Thyroid gland (tissue), 4 donors: ENCODE measurements around the gene MYZAP.

Experiments
- POLR2A ChIP-seq, 2 donors: fragments of 450-650 bp; IDR thresholded peaks; one replicate each; pipeline ENCODE4 v1.6.1; 2017; ENCODE audit warnings: antibody characterized with exemption in 2 of 2, mild to moderate bottlenecking in 2 of 2, moderate library complexity in 1 of 2
- TF ChIP-seq, protein P1 (sequence below), 6 experiments: fragments of 200-600 bp in 3 of 6; fragments of 450-650 bp in 3 of 6; sonication (generic) in 3 of 6; IDR thresholded peaks; one replicate each; pipeline ENCODE4 v1.5.1; 2016 to 2019; ENCODE audit warnings: antibody characterized with exemption in 6 of 6, mild to moderate bottlenecking in 2 of 6, inconsistent platforms in 1 of 6, moderate library complexity in 1 of 6

DNA sequence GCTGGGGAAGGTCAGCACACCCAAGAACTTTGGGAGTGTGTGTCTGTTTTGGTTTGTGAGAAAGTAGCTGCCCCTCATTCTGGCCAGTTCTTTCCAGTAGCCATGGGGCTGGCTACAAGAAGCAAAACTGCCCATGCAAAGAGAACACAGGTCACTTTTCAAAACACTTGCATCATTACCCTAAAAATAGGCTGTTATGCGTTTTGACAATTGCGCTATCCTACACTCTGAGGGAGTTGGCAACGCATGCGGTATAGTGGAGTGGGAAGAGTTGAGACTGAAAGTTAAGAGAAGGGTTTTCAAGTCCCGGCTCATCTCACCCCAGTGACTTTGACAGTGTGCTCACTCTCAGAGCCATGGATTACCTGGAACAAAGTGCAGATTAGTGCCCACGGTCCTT, 41.8 kb upstream of the MYZAP start:
- TF ChIP-seq, protein P1, sequence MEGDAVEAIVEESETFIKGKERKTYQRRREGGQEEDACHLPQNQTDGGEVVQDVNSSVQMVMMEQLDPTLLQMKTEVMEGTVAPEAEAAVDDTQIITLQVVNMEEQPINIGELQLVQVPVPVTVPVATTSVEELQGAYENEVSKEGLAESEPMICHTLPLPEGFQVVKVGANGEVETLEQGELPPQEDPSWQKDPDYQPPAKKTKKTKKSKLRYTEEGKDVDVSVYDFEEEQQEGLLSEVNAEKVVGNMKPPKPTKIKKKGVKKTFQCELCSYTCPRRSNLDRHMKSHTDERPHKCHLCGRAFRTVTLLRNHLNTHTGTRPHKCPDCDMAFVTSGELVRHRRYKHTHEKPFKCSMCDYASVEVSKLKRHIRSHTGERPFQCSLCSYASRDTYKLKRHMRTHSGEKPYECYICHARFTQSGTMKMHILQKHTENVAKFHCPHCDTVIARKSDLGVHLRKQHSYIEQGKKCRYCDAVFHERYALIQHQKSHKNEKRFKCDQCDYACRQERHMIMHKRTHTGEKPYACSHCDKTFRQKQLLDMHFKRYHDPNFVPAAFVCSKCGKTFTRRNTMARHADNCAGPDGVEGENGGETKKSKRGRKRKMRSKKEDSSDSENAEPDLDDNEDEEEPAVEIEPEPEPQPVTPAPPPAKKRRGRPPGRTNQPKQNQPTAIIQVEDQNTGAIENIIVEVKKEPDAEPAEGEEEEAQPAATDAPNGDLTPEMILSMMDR (IDR thresholded peaks at IDR 0.05), result no peak
- peak in 1 of 2 donors; percentile 15 for TF ChIP-seq POLR2A (IDR thresholded peaks at IDR 0.05)
